MG63 (cell line): Measurements from ENCODE around the gene KIZ. TPM values are rescaled to one million over a fixed set of nuclear protein-coding genes. Genes with fewer than 3 reads are reported as not detected.
A peak's percentile ranks its signal among the peaks of the same experiment; 100 is the strongest.

ENCODE experiments used
- DNase-seq: peaks from one replicate; pipeline ENCODE4 v3.0.0-alpha.2; 2020
- H3K27me3 ChIP-seq: fragments of 250-450 bp; sonication (Bioruptor Pico); 2 replicates; pipeline ENCODE4 v1.5.1; 2020; ENCODE audit warnings: mild to moderate bottlenecking, moderate library complexity
- H3K36me3 ChIP-seq: fragments of 250-450 bp; sonication (Bioruptor Pico); 2 replicates; pipeline ENCODE4 v1.5.1; 2020; ENCODE audit warnings: mild to moderate bottlenecking, moderate library complexity
- H3K4me3 ChIP-seq: fragments of 250-450 bp; sonication (Bioruptor Pico); 2 replicates; pipeline ENCODE4 v1.5.1; 2020; ENCODE audit warnings: mild to moderate bottlenecking, moderate library complexity
- H3K9me3 ChIP-seq: fragments of 250-450 bp; sonication (Bioruptor Pico); 2 replicates; pipeline ENCODE4 v1.5.1; 2020; ENCODE audit warnings: mild to moderate bottlenecking, moderate library complexity
- total RNA-seq: library from RNA; depleted of rRNA; stranded (reverse); fragments of >200 nt; shearing (Covaris generic); gene quantifications from 2 replicates; pipeline ENCODE4 v1.2.3, GENCODE V29; 2014; ENCODE audit warnings: low replicate concordance

The KIZ gene
- total RNA-seq, 1 experiment from 2014 or later: 4.8 TPM

DNA sequence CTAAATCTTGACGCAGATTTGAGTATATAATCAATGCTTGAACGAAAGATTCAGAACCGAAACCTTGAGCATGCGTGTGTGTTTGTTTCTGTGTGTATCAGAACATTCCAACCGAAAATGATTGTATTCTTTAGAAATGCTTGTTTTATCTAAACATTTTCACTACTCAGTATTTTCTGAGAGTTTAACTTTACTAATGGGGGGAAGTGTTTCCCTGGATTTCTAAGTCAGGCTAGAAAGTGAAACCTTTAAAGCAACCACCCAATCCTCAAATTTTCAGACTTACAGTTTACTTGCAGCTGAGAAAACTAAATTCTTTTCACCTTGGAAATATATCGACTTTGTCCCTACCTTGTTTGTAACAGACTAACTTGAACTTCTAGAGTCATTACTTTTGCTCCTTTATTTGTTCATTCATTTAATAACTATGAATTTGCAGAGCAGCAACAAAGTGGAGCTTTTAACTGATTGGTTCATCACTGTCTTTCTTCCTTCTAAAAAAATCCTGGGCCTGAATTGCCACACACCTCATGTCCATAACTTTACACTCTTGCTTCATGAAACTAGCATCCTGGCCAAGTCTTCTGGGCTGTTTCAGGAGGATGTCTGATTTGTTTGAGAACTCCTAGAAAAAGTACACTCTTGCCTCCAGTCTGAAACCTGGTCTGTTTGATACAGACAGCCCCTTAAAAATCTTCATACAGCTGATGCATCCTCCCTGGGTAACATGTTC is 99.5 kb downstream of the KIZ start:
- Histone ChIP-seq H3K27me3 (no peaks in the 10 kb centered on the region), H3K4me3 (no peak overlapping the region), H3K36me3 (no peaks in the 10 kb centered on the region), H3K9me3 (no peaks in the 10 kb centered on the region)
- no peak for DNase-seq

GRCh38 chr20:21228511-21228910 is 102.6 kb downstream of the KIZ start:
- H3K36me3 ChIP-seq: no peaks in the 10 kb centered on the region
- H3K27me3 ChIP-seq: no peaks in the 10 kb centered on the region
- no peak for DNase-seq
- H3K4me3 ChIP-seq: no peak overlapping the region
- H3K9me3 ChIP-seq: no peaks in the 10 kb centered on the region

- Histone ChIP-seq H3K9me3 (no peaks in the 10 kb centered on the region), H3K4me3 (no peak overlapping the region), H3K36me3 (no peaks in the 10 kb centered on the region), H3K27me3 (no peaks in the 10 kb centered on the region)
- no peak for DNase-seq
These were observed 103.3 kb downstream of the KIZ start for GRCh38 chr20:21229163-21229562.

DNA sequence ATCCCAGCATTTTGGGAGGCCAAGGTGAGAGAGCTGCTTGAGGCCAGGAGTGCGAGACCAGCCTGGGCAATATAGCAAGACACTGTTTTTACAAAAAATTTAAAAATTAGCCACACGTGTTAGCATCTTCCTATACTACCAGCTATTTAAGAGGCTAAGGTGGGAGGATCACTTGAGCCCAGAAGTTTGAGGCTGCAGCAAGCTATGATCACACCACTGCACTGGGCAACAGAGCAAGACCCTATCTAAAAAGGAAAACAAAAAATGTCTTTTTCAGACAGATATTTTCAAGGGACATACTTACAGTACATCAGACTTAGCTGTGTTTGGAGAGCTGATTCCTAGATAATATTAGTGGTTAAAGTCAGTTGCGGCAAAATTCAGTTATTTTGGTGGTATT is 104.3 kb downstream of the KIZ start:
- Histone ChIP-seq H3K27me3 (no peaks in the 10 kb centered on the region), H3K9me3 (no peaks in the 10 kb centered on the region), H3K4me3 (no peak overlapping the region), H3K36me3 (no peaks in the 10 kb centered on the region)
- DNase-seq: no peak

- H3K27me3 ChIP-seq: no peaks in the 10 kb centered on the region
- H3K36me3 ChIP-seq: no peaks in the 10 kb centered on the region
- H3K4me3 ChIP-seq: no peak overlapping the region
- no peak for DNase-seq
- no peaks in the 10 kb centered on the region for H3K9me3 ChIP-seq
These were observed 104.8 kb downstream of the KIZ start for GRCh38 chr20:21230686-21231085.

DNA sequence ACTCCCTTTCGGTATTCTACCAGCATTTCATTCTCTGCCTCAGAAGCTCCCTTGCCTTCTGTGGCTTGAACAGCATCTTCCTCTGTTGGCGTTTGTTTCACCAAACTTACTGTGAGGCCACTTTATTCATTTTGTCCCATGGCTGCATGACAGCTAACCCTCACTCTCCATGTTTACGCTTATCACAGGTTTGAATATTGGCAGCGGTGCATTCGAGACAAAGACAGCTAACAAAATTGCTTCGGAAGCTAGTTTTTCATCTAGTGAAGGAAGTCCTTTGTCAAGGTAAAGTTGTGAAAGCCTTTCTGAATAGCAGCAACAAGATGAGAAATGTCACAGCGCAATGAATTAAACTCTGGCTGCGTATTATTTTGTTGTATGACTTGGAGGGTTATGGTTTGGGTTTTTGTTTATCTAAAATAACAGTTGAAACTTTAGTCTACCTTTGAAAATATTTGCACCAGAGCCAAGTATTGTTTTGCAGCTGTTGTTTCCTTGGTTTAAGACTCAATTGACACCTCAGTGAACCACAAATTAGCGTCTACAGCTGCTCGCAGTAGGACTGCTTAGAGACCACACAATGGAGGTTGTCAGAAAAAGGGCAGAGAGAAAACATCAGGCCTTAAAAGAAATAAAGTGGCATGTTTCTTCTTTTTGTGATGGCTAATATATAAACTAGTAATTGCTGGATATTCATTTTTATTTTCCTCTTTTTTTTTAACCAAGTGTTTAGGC is 106.8 kb downstream of the KIZ start:
- no peaks in the 10 kb centered on the region for H3K27me3 ChIP-seq
- no peak for DNase-seq
- no peaks in the 10 kb centered on the region for H3K36me3 ChIP-seq
- no peak overlapping the region for H3K4me3 ChIP-seq
- no peaks in the 10 kb centered on the region for H3K9me3 ChIP-seq

GRCh38 chr20:21234324-21234723 is 108.4 kb downstream of the KIZ start:
- H3K9me3 ChIP-seq: no peaks in the 10 kb centered on the region
- H3K36me3 ChIP-seq: no peaks in the 10 kb centered on the region
- H3K4me3 ChIP-seq: no peak overlapping the region
- no peak for DNase-seq
- H3K27me3 ChIP-seq: no peaks in the 10 kb centered on the region

DNA sequence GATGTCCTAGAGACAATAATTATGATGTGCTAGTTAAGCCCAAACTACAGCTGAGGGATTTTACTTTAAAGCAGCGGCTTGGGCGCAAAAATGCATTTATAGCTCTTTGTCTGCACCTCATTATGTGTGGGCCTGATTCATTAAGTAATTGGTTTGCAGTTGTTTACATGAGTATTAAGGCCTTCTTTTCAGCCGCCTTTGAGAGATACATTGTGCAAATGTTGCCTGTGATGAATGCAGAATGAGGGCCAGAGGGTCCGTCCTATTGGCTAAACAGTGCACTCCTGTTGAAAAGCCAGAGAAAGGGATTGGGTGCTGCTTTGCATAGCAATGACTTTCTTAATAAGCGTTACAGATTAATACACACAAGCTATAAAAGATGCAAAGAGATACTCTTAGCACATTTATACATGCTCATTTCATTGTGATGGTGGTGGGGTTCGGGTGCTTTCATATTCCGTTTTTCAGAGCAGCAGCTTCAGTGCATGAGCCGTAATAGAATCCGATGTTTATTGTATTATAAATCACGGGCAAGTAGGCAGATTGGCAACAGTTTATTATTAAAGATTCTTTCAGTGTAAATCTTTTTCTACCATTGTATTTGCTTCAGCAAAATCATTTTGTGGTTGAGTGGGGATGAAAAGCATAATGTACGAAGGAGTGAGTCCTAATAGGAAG is 109.1 kb downstream of the KIZ start:
- H3K4me3 ChIP-seq: no peak overlapping the region
- DNase-seq: no peak
- no peaks in the 10 kb centered on the region for H3K9me3 ChIP-seq
- no peaks in the 10 kb centered on the region for H3K36me3 ChIP-seq
- no peaks in the 10 kb centered on the region for H3K27me3 ChIP-seq

DNA sequence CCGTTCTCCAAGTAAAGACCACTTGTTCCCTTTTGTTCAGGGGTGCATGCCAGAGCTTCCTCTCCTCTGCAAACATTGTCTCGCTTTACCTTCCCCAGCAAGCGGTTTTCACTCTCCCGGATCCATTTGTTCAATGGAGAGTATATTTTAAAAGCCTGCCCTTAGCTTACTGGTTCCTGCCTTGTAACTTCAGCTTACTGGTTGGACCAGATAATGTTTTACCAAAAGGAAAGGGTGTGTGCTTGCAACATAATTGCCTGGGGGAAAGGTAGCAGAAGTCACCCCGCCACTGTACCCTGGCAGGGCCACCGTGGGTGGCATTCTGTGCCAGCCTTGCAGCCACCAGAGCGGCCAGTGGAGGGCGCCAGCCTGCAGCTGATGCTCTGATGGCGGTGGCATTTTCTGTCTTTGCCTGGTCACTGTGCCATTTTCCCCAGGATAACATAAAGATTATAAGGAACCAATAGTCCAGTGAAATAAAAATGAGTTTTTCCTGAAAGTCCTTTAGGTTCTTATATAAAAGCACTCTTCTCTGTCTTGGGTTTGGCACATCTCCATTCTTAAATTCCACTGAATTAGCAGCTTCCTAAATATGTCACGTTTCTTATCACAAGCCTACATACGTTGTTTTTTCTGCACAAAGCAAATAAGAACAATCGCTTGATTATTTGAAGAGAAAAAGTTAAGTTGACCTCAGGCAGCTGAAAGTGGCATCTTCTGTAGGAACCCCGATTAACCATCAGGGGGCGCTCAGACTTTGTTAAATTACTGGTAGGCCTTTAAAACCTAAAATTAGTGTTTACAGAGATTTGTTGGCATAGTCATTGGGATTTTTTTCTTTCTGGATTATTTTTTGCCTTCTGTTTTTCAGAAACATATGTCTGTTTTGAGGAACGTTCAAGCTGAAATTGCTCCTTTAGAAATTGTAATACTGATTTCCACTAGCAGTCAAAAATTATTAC is 109.9 kb downstream of the KIZ start:
- H3K9me3 ChIP-seq: no peaks in the 10 kb centered on the region
- no peak overlapping the region for H3K4me3 ChIP-seq
- H3K27me3 ChIP-seq: no peaks in the 10 kb centered on the region
- peak; percentile 31 for DNase-seq
- no peaks in the 10 kb centered on the region for H3K36me3 ChIP-seq

GRCh38 chr20:21237956-21238799 is 112.3 kb downstream of the KIZ start:
- DNase-seq: no peak
- Histone ChIP-seq H3K36me3 (no peaks in the 10 kb centered on the region), H3K9me3 (no peaks in the 10 kb centered on the region), H3K4me3 (no peak overlapping the region), H3K27me3 (no peaks in the 10 kb centered on the region)

DNA sequence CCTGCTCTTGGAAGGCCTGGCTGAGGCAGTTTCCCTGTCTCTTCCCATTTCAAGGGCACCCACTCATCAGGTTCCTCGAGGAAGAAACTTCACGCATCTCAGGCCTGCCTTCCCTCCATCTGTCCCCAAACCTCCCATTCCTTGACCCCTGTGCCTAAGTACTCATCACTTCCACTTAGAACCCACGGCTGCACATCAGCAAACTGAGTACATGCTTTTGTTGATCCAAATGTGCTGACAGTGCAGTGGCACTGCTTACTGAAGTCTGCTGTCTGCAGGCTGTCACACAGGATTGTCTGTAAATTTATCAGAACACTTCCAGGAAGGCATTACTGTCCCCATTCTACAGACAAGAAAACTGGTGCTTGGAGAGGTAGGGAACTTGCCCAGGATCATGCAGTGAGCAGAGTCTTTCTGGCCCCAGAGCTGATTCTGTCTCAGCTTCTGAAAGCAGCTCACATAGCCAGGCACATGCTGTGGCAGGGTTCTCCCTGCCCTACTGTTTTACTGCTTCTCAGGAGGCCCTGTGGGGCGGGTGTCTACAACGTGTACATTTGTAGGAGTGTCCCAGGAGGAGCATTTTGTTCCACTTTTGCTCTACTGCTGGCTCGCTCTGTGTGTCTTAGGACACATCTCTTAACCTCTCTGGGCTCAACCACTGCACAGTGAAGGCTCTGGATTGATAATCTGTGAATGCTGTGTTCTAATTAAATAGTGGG is 113.1 kb downstream of the KIZ start:
- no peak for DNase-seq
- H3K27me3 ChIP-seq: no peaks in the 10 kb centered on the region
- no peak overlapping the region for H3K4me3 ChIP-seq
- H3K9me3 ChIP-seq: no peaks in the 10 kb centered on the region
- no peaks in the 10 kb centered on the region for H3K36me3 ChIP-seq

DNA sequence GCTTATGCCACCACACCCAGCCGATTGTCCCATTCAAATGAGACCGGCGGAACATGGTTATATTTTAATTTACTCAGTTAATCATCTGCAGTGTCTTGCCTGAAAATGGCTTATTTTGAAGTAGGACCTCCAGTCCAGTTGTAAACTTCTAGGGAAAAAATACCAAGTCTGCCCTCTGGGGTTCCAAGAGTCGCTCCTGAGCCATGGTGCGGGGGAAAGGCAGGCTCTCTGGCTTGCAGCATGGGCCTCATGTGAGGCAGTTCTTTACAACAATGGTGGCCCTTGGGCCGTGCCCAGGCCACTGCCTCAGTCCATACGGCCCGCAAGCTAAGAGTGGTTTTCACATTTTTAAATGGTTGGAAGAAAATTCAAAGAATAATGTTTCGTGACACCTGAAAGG is 114.5 kb downstream of the KIZ start:
- no peaks in the 10 kb centered on the region for H3K27me3 ChIP-seq
- no peak for DNase-seq
- H3K9me3 ChIP-seq: no peaks in the 10 kb centered on the region
- no peak overlapping the region for H3K4me3 ChIP-seq
- no peaks in the 10 kb centered on the region for H3K36me3 ChIP-seq

- Histone ChIP-seq H3K4me3 (no peak overlapping the region), H3K9me3 (no peaks in the 10 kb centered on the region), H3K36me3 (no peaks in the 10 kb centered on the region), H3K27me3 (no peaks in the 10 kb centered on the region)
- DNase-seq: no peak
These were observed 115.5 kb downstream of the KIZ start for GRCh38 chr20:21241406-21241805.

GRCh38 chr20:21243811-21244210 is 117.9 kb downstream of the KIZ start:
- H3K36me3 ChIP-seq: no peaks in the 10 kb centered on the region
- no peaks in the 10 kb centered on the region for H3K9me3 ChIP-seq
- no peaks in the 10 kb centered on the region for H3K27me3 ChIP-seq

GRCh38 chr20:21244808-21245207 is 118.9 kb downstream of the KIZ start:
- no peak overlapping the region for H3K4me3 ChIP-seq
- H3K36me3 ChIP-seq: no peaks in the 10 kb centered on the region
- H3K9me3 ChIP-seq: no peaks in the 10 kb centered on the region
- H3K27me3 ChIP-seq: no peaks in the 10 kb centered on the region
- no peak for DNase-seq

More at GRCh38 chr20:21243811-21244210, 117.9 kb downstream of the KIZ start:
- no peak for DNase-seq
- no peak overlapping the region for H3K4me3 ChIP-seq
